ENCODE measurements around the gene ZIM2.

DNA sequence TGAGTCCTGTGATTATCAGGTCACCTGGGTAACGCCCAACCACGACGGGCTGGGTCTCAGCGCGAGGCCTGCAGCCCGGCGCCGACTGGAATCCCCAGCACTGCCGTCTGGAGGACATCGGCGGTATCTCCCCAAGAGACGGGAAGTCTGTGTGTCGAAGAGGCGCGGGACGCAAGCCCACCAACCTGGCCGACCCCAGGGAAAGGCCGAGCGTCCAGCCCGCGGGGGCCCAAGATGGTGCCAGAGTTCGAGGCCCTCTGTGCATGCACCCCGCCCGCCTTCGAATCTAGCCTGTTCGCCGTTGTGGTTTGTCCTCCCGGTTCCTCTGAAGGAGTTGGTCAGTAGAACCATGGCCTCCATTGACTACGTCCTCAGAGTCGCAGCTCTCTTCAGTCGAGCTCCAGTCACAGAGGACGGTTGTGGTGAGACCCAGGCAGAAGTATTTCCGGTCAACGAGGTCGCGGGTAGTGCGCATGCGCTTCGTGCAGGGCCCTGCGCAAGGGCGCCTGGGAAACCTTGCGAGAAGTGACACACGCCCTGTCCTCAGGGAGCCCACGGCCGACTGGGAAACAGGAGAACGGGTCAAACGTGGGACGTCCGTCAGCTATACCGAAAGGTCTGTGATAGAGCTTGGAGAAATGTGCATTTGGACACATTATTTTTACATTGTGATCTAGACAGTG is 24.1 kb upstream of the ZIM2 start:
- TF ChIP-seq, protein P1, sequence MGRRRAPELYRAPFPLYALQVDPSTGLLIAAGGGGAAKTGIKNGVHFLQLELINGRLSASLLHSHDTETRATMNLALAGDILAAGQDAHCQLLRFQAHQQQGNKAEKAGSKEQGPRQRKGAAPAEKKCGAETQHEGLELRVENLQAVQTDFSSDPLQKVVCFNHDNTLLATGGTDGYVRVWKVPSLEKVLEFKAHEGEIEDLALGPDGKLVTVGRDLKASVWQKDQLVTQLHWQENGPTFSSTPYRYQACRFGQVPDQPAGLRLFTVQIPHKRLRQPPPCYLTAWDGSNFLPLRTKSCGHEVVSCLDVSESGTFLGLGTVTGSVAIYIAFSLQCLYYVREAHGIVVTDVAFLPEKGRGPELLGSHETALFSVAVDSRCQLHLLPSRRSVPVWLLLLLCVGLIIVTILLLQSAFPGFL (CRISPR knock-in tag; IDR thresholded peaks at IDR 0.05; ENCODE audit: borderline replicate concordance): no peak
- TF ChIP-seq ZNF232 (CRISPR knock-in tag; IDR thresholded peaks at IDR 0.05) (no peak), SOX15 (CRISPR knock-in tag; IDR thresholded peaks at IDR 0.05) (no peak), GABPB1 (CRISPR knock-in tag; IDR thresholded peaks at IDR 0.05) (no peak), SMAD3 (CRISPR knock-in tag; IDR thresholded peaks at IDR 0.05; ENCODE audit: borderline replicate concordance) (no peak), FOXJ3 (CRISPR knock-in tag; IDR thresholded peaks at IDR 0.05; ENCODE audit: borderline replicate concordance) (no peak)
- TF ChIP-seq, protein P2, sequence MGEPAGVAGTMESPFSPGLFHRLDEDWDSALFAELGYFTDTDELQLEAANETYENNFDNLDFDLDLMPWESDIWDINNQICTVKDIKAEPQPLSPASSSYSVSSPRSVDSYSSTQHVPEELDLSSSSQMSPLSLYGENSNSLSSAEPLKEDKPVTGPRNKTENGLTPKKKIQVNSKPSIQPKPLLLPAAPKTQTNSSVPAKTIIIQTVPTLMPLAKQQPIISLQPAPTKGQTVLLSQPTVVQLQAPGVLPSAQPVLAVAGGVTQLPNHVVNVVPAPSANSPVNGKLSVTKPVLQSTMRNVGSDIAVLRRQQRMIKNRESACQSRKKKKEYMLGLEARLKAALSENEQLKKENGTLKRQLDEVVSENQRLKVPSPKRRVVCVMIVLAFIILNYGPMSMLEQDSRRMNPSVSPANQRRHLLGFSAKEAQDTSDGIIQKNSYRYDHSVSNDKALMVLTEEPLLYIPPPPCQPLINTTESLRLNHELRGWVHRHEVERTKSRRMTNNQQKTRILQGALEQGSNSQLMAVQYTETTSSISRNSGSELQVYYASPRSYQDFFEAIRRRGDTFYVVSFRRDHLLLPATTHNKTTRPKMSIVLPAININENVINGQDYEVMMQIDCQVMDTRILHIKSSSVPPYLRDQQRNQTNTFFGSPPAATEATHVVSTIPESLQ (CRISPR knock-in tag; IDR thresholded peaks at IDR 0.05): no peak
- TF ChIP-seq, protein P3, sequence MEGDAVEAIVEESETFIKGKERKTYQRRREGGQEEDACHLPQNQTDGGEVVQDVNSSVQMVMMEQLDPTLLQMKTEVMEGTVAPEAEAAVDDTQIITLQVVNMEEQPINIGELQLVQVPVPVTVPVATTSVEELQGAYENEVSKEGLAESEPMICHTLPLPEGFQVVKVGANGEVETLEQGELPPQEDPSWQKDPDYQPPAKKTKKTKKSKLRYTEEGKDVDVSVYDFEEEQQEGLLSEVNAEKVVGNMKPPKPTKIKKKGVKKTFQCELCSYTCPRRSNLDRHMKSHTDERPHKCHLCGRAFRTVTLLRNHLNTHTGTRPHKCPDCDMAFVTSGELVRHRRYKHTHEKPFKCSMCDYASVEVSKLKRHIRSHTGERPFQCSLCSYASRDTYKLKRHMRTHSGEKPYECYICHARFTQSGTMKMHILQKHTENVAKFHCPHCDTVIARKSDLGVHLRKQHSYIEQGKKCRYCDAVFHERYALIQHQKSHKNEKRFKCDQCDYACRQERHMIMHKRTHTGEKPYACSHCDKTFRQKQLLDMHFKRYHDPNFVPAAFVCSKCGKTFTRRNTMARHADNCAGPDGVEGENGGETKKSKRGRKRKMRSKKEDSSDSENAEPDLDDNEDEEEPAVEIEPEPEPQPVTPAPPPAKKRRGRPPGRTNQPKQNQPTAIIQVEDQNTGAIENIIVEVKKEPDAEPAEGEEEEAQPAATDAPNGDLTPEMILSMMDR (IDR thresholded peaks at IDR 0.05): no peak
- TF ChIP-seq, protein P4, sequence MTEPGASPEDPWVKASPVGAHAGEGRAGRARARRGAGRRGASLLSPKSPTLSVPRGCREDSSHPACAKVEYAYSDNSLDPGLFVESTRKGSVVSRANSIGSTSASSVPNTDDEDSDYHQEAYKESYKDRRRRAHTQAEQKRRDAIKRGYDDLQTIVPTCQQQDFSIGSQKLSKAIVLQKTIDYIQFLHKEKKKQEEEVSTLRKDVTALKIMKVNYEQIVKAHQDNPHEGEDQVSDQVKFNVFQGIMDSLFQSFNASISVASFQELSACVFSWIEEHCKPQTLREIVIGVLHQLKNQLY (CRISPR knock-in tag; IDR thresholded peaks at IDR 0.05): no peak
- TF ChIP-seq, protein P5, sequence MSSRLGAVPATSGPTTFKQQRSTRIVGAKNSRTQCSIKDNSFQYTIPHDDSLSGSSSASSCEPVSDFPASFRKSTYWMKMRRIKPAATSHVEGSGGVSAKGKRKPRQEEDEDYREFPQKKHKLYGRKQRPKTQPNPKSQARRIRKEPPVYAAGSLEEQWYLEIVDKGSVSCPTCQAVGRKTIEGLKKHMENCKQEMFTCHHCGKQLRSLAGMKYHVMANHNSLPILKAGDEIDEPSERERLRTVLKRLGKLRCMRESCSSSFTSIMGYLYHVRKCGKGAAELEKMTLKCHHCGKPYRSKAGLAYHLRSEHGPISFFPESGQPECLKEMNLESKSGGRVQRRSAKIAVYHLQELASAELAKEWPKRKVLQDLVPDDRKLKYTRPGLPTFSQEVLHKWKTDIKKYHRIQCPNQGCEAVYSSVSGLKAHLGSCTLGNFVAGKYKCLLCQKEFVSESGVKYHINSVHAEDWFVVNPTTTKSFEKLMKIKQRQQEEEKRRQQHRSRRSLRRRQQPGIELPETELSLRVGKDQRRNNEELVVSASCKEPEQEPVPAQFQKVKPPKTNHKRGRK (CRISPR knock-in tag; IDR thresholded peaks at IDR 0.05; ENCODE audit: borderline replicate concordance): no peak
- TF ChIP-seq, protein P6, sequence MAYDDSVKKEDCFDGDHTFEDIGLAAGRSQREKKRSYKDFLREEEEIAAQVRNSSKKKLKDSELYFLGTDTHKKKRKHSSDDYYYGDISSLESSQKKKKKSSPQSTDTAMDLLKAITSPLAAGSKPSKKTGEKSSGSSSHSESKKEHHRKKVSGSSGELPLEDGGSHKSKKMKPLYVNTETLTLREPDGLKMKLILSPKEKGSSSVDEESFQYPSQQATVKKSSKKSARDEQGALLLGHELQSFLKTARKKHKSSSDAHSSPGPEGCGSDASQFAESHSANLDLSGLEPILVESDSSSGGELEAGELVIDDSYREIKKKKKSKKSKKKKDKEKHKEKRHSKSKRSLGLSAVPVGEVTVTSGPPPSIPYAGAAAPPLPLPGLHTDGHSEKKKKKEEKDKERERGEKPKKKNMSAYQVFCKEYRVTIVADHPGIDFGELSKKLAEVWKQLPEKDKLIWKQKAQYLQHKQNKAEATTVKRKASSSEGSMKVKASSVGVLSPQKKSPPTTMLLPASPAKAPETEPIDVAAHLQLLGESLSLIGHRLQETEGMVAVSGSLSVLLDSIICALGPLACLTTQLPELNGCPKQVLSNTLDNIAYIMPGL (CRISPR knock-in tag; IDR thresholded peaks at IDR 0.05): no peak
